ENCODE results near the gene NMBR. TPM values are rescaled to one million over a fixed set of nuclear protein-coding genes. Genes with fewer than 3 reads are reported as not detected.

NMBR gene
- total and polyA plus RNA-seq, 2 of the 8 experiments (the other 6 are each of a cell fraction or from before 2014, with no cell fraction given), result 0.08 TPM; not detected in 1

DNA sequence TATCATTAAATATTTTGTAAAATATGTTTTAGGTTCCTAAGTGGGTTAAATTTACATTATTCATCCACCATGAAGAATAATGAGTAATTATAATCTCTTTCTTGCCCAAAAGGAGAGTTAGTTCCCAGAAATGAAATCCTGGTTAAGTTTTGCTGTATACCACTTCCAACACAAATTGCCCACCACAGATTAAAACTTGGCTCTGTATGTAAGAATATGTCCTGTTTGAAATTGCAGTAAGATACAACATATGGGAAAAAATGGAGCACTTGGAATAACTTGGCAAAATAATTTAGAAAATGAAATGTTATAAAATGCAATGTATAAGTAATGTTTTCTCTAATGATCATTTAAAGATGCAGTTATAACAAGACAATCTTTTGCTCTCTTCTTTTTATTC lies 78.5 kb downstream of the NMBR start:
- H3K56ac ChIP-seq (replicated peaks; ENCODE audit: insufficient read length, low read depth, low read length), result no peak overlapping the region
- no peak for FAIRE-seq
- H2BK20ac ChIP-seq (ENCODE audit: low read length), result no peak overlapping the region
- no peak overlapping the region for H4K8ac ChIP-seq (ENCODE audit: extremely low read depth, insufficient read depth, low read length)
- no peak overlapping the region for H4K5ac ChIP-seq (ENCODE audit: insufficient read length, low read depth, low read length)
- H3K36me3 ChIP-seq (ENCODE audit: control insufficient read depth in 2 of 4, insufficient read depth in 4 of 4, low read length in 3 of 4), result no peaks in the 10 kb centered on the region
- H3K14ac ChIP-seq (ENCODE audit: insufficient read length), result no peak overlapping the region
- no peak for DNase-seq (ENCODE audit: low read depth in 1 of 2, low spot score in 2 of 2)
- H3K9ac ChIP-seq (replicated peaks in 1 of 4; ENCODE audit: extremely low read depth in 1 of 4, low read depth in 3 of 4, low read length in 3 of 4), result no peak overlapping the region
- no peaks in the 10 kb centered on the region for H3K27me3 ChIP-seq (replicated peaks in 1 of 4; ENCODE audit: control insufficient read depth in 3 of 4, extremely low read depth in 1 of 4, insufficient read depth in 3 of 4, low read length in 3 of 4)
- no peak overlapping the region for H2AFZ ChIP-seq (ENCODE audit: low read length)
- H3K4me3 ChIP-seq (ENCODE audit: extremely low read depth in 1 of 4, insufficient read depth in 2 of 4, low read depth in 3 of 4, low read length in 4 of 4), result no peak overlapping the region
- H3K23ac ChIP-seq (ENCODE audit: insufficient read length), result no peak overlapping the region
- H2BK120ac ChIP-seq (replicated peaks; ENCODE audit: low read depth, low read length), result no peak overlapping the region
- H3K23me2 ChIP-seq (ENCODE audit: low read depth, low read length), result no peaks in the 10 kb centered on the region
- no peak overlapping the region for H3K4ac ChIP-seq (replicated peaks; ENCODE audit: insufficient read length, low read depth, low read length)
- H2BK5ac ChIP-seq (ENCODE audit: low read depth, low read length), result no peak overlapping the region
- POLR2A ChIA-PET (ENCODE audit: partially characterized antibody), result no interaction called here
- no peak overlapping the region for H2BK15ac ChIP-seq (ENCODE audit: low read length)
- CTCF ChIA-PET (ENCODE audit: partially characterized antibody), result interaction anchor here (1.0 kb wide), 1 partner anchor 12 kb away, joined by 3 read pairs; no protein-coding TSS in a partner anchor
- no peaks in the 10 kb centered on the region for H4K20me1 ChIP-seq (replicated peaks in 1 of 2; ENCODE audit: control insufficient read depth in 1 of 2, insufficient read depth in 2 of 2, low read length in 2 of 2)
- H3K4me1 ChIP-seq (replicated peaks in 1 of 4; ENCODE audit: control insufficient read depth in 3 of 4, insufficient read depth in 4 of 4, low read length in 3 of 4), result no peaks in the 10 kb centered on the region
- peaks cover 0 to 3% of the 10 kb centered on the region in 2 experiments; a peak in 1 of 4 replicates for H3K9me3 ChIP-seq (ENCODE audit: insufficient read depth in 2 of 2, low read depth in 1 of 2, low read length in 1 of 2)
- no peaks in the 10 kb centered on the region for H3K79me1 ChIP-seq (ENCODE audit: low read depth, low read length)
- no peak overlapping the region for H3K4me2 ChIP-seq (ENCODE audit: insufficient read depth in 1 of 2, low read depth in 2 of 2, low read length in 2 of 2)
- H3K18ac ChIP-seq (ENCODE audit: extremely low read depth, low read length), result no peak overlapping the region
- no peak overlapping the region for H3K27ac ChIP-seq (ENCODE audit: low read depth, low read length)
- no peak overlapping the region for H2AK5ac ChIP-seq (ENCODE audit: low read depth, low read length)
- no peak overlapping the region for H2BK12ac ChIP-seq (ENCODE audit: low read depth, low read length)
- no peaks in the 10 kb centered on the region for H3K79me2 ChIP-seq (ENCODE audit: control insufficient read depth in 1 of 2, insufficient read depth in 2 of 2, low read length in 2 of 2)
- H4K91ac ChIP-seq (replicated peaks; ENCODE audit: insufficient read length, low read length), result no peak overlapping the region
- TF ChIP-seq EP300 (IDR thresholded peaks at IDR 0.05; ENCODE audit: borderline replicate concordance in 1 of 2, low read depth in 2 of 2, low read length in 2 of 2), result no peak
- no peak for TF ChIP-seq ASH2L (IDR thresholded peaks at IDR 0.05; ENCODE audit: low read length)
- TF ChIP-seq, protein P1, sequence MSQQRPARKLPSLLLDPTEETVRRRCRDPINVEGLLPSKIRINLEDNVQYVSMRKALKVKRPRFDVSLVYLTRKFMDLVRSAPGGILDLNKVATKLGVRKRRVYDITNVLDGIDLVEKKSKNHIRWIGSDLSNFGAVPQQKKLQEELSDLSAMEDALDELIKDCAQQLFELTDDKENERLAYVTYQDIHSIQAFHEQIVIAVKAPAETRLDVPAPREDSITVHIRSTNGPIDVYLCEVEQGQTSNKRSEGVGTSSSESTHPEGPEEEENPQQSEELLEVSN (IDR thresholded peaks at IDR 0.05), result no peak
- TF ChIP-seq TCF12 (IDR thresholded peaks at IDR 0.05; ENCODE audit: low read depth, low read length), result no peak
- TF ChIP-seq KDM5A (IDR thresholded peaks at IDR 0.05; ENCODE audit: low read length), result no peak
- no peak for TF ChIP-seq CEBPB (IDR thresholded peaks at IDR 0.05; ENCODE audit: low read depth, low read length)
- no peak for TF ChIP-seq CTBP2 (IDR thresholded peaks at IDR 0.05; ENCODE audit: borderline replicate concordance, insufficient read depth, insufficient read length, low read length)
- TF ChIP-seq GTF2F1 (IDR thresholded peaks at IDR 0.05; ENCODE audit: borderline replicate concordance, low read depth, low read length), result no peak
- TF ChIP-seq RFX5 (IDR thresholded peaks at IDR 0.05; ENCODE audit: borderline replicate concordance, low read depth, low read length), result no peak
- TF ChIP-seq TAF7 (optimal IDR thresholded peaks at IDR 0.05; ENCODE audit: borderline replicate concordance, low read depth, low read length), result no peak
- TF ChIP-seq CBX5 (IDR thresholded peaks at IDR 0.05; ENCODE audit: low read depth, low read length), result no peak
- TF ChIP-seq SAP30 (IDR thresholded peaks at IDR 0.05; ENCODE audit: insufficient read depth, insufficient replicate concordance, low read length), result no peak
- TF ChIP-seq CBX8 (IDR thresholded peaks at IDR 0.05; ENCODE audit: borderline replicate concordance, low read depth, low read length), result no peak

Data from H1 (cell line).